COLO668 (cell line): ENCODE measurements around the gene CACNA1F.

ENCODE experiments used
- DNase-seq: peaks from one replicate; lab custom pipeline; 2025; ENCODE audit not compliant: unreplicated experiment; lab: John Stamatoyannopoulos, UW

CACNA1F gene

DNA sequence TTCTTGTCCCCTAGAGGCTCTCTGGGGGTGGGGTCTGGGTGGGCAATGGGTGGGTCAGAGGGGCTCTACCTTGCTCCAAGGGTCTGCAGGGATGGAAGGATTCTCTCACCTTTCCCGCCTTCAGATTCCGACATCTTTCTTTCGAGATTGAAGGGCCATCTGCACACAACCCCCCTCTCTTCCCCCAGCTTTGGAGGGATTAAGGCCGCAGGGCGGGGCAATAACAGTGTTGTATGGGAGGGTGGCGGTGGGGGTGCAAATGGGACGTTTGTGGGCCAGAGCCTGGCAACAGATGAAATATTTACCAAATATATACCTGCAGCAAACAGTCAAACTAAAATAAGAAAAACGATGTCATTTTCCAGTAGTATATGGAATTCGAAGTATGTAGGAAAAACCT is at the start of gene CACNA1F:
TSS of gene CACNA1F (minus strand) at position 165 of the 400 bp plus-strand sequence. CDS start at position 134, 31 bp downstream.
- no peak for DNase-seq

DNA sequence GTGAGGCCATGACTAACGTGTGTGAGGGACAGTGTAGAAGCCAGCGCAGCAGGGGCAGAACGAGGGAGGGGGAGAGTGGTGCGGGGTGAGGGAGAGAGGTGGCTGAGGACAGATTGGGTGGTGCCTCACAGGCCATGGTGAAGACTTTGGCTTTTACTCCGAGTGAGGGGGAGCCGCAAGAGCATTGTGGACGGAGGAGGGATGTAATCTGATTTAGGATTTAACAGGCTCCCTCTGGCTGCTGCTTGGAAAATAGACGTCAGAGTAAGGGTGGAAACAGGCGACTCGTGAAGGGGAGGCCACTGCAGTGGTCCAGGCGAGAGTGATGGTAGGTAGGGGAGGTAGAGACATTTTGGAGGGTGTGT is 49.5 kb upstream of the CACNA1F start:
- DNase-seq: no peak

DNA sequence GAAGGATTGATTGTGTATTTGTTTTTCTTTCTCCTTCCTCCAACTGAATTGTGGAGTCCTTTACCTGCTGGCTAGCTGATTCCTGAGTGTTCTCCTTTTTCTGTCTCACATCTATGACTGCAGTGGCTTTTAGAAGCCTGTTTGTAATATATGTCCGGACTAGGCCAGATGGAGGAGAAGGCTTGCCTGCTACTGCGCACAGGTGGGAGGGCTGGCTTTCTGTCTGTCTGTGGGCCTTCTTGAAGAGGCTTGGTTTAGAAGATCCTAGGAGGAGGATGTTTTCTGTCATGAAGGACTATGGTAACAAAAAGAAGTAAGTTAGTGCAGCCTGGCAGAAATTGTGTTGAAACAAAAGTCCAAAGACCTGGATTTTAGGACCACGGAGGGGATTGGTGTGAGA is 44.9 kb upstream of the CACNA1F start:
- DNase-seq: no peak

GRCh38 chrX:49277535-49277830 is 44.3 kb upstream of the CACNA1F start:
- no peak for DNase-seq

DNA sequence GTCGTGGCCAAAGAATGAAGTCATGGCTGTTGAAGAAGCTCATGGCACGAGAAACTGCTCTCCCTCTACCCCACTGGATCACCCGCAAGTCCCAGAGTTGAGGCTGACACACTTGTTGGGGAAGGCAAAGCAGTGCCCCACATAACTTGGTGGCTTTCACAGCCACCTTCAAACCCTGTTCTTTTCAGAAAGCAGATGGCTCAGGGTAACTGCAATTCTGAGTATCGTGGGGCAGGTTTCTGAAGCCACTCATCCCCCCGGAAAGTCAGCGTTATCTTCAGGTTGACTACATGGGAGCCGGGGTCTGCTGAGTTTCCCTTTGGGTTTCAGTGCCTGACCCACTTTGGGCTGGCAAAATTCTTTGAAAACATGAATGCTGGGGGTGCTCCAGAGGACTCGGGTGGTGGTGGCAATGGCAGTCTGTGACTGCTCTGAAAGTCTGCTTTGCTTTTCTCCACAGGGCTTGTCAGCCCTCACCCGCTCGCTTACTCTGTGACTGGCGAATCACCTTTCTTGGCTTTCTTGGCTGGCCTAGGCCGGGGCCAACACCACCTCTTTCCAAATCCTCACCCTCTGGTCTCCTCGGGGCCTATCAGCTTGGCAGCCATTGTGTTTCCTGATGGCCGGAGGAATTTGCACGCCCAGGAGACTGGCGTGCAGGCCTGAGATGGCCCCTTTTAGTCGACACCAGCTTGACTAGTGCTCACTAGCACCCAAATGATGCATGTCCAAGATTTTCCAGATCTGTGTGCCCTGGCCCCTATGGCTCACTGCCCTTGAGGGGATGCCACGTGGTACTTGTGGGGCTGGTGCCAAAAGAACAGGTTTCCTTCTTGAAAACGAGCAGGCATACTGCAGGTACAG is 43.8 kb upstream of the CACNA1F start:
- DNase-seq: no peak

DNA sequence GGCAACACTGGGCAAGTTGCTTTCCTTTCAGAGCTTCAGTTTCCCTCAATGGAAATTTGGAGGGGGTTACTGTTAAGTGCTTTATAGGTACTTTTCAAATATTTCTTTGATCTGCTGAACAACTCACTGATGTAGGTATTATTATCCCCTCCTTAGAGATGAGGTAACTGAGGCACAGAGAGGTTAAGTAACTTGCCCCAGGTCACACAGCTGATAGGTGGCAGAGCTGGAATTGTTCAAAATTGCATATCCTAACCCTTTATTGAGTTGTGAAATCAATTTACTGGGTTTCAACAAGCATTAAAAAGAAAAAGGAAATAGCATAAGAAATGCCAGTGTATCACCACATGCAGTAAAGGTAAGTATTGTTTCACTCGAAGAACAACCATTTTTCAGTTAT is 43.1 kb upstream of the CACNA1F start:
- no peak for DNase-seq

DNA sequence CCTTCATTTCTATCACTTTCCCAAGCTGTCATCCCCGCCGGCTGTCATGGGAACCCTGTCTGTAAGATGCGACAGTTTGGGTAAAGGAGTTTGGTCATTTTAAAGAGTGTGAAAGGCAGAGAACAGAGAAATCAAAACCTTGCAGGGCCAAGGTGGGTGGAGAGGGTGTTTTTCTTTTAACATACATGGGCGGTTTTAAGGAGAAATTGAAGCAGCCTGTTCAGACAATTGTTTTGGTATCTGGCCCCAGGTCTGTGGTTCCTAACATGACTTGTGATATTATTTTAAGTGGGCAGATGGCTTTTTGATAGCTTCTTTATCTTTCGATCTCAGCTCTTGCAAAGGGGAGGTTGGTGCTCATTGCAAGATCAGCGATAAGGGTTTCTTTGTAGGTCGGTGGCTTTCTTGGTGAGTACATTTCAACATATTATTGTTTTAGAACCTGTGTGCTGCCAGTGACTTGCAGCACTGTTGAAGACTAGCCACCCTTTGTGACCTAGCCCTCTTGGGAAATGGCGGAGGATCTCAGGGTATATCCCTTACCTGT is 40.1 kb upstream of the CACNA1F start:
- DNase-seq: no peak

- DNase-seq: no peak
Observed at GRCh38 chrX:49272421-49272820, 39.3 kb upstream of the CACNA1F start.

GRCh38 chrX:49271341-49271740 is 38.2 kb upstream of the CACNA1F start:
- no peak for DNase-seq

DNA sequence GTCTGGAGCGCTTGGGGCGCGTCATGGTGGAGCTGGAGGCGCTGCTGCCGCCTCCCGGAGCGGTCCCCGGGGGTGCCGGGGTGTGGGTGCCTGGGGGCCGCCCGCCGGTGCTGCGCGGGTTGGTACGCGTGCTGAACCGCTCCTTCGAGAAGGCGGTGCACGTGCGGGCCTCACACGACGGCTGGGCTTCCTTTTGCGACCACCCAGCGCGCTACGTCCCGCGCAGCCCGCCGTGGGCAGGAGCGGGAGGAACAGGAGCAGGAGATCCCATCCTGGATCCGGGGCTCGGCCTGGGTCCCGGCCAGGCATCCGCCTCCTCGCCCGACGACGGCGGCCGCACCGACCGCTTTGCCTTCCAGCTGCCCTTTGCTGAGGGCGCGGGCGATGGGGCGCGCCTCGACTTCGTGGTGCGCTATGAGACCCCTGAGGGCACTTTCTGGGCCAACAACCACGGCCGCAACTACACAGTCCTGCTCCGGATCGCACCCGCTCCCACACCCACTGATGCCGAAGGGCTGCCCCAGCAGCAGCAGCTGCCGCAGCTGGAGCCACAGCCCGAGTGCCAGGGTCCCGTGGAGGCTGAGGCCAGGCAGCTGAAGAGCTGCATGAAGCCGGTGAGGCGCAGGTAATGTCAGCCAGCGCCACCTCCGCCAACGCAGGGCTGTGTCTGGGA is 37.2 kb upstream of the CACNA1F start:
- peak; percentile 12 for DNase-seq

DNA sequence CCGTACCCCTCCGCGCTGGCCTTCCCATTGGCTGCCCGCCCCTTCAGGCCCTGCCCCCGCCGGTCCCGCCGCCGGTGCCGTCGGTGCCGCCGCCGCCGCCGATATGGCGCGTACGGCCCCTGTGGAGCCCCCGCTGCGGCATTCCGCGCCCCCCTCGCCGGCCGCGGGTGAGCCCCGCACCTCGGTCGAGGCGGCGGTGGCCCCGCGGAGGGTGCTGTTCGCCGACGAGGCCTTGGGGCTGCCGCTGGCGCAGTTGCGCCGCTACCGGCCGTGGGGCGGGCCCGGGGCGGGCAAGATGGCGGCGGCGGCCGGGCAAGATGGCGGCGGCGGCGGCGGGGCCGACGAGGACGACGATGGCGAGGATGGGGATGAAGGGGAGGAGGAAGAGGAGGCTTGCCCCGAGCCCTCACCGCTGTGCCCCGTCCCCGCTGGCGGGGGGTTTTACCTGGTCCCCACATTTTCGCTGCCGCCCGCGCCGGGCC is 36.7 kb upstream of the CACNA1F start, which contains the start of gene PPP1R3F:
TSS of gene PPP1R3F (plus strand) at position 27 of the 482 bp plus-strand sequence. CDS start at position 104, 77 bp downstream.
- peak; percentile 66 for DNase-seq

- DNase-seq: peak; percentile 96
Observed at GRCh38 chrX:49269010-49269766, 36.0 kb upstream of the CACNA1F start.

GRCh38 chrX:49268702-49269009 is 35.5 kb upstream of the CACNA1F start:
- DNase-seq: no peak

GRCh38 chrX:49266523-49267445 is 33.6 kb upstream of the CACNA1F start:
- no peak for DNase-seq

DNA sequence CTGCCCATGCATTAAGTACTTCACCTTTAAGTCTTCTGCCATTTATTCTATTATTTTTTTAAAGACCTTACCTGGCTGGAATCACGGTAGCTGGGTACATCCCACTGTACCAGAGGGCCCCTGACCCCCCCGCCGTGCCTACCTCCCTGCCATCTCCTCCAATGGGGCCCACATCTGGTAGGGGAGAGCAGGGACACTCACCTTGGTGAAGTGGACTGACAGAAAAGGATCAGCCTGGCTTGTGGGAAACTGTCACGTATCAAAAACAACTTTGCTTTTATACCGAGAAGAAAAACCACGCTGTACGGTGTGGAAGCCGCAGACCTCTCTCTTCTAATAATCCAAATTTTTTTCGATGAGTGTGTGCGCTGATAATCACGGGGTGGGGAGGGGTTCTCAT is 31.3 kb upstream of the CACNA1F start, which contains the start of gene FOXP3:
TSS of gene FOXP3 (minus strand) at position 251 of the 400 bp plus-strand sequence. CDS start 6,205 bp downstream, outside the sequence.
- DNase-seq: no peak

DNA sequence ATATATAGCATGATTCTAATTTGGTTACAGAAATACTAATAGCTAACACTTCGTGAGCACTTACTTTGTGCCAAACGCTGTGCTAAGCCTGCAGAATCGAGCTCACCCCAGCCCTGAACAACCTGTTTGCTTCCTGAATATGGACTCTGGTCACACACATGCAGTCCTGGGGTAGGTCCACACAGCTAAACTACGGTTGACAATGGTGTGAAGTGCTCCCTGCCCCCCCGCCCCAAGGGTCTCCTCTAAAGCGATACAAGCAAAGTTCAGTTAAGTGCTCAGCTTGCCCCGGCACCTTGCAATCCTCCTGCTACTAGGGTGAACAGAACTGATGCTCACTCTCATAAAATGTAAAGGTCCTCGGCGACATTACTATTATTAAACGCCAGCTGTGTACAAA is 30.5 kb upstream of the CACNA1F start:
- no peak for DNase-seq

DNA sequence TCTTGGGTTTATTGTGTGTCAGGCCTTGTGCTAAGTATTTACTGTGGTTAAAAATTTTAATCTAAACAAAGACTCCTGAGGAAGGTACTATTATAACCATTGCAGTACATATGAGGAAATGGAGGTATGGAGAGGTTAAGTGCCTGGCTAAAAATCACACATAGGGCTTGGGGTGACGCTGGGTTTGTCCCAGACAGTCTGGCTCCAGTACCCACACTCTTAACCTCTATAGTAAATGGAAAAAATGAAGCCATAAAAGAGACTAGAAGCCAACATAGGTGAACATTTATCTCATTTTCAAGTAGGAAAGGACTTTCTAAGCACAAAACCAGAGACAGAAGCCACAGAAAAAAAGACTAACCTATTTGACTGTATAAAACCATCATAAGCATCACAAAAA is 29.5 kb upstream of the CACNA1F start:
- no peak for DNase-seq

- no peak for DNase-seq
Observed at GRCh38 chrX:49260221-49260985, 27.3 kb upstream of the CACNA1F start.

GRCh38 chrX:49258749-49259124 is 25.6 kb upstream of the CACNA1F start:
- DNase-seq: no peak
